Endothelial cell (in vitro differentiated cells): ENCODE data around the gene ME1. TPM values are rescaled to one million over a fixed set of nuclear protein-coding genes. Genes with fewer than 3 reads are reported as not detected.

Experiments used
- DNase-seq: peaks from one replicate; pipeline ENCODE4 v3.0.0; 2021; ENCODE audit warnings: low spot score
- H3K27ac Mint-ChIP-seq: one replicate; pipeline ENCODE4 v1.8.0; 2021; ENCODE audit warnings: mixed read lengths, inconsistent platforms; ENCODE audit not compliant: unreplicated experiment
- H3K27me3 Mint-ChIP-seq: one replicate; pipeline ENCODE4 v1.8.0; 2021; ENCODE audit warnings: mild to moderate bottlenecking, moderate library complexity, mixed read lengths, inconsistent platforms; ENCODE audit not compliant: unreplicated experiment
- H3K36me3 Mint-ChIP-seq: one replicate; pipeline ENCODE4 v1.8.0; 2021; ENCODE audit warnings: mild to moderate bottlenecking, low read depth, mixed read lengths, inconsistent platforms; ENCODE audit not compliant: unreplicated experiment
- H3K4me1 Mint-ChIP-seq: one replicate; pipeline ENCODE4 v1.8.0; 2021; ENCODE audit warnings: mild to moderate bottlenecking, mixed read lengths, inconsistent platforms; ENCODE audit not compliant: unreplicated experiment
- H3K4me3 Mint-ChIP-seq: one replicate; pipeline ENCODE4 v1.8.0; 2021; ENCODE audit warnings: mild to moderate bottlenecking, mixed read lengths, inconsistent platforms; ENCODE audit not compliant: unreplicated experiment
- H3K9me3 Mint-ChIP-seq: one replicate; pipeline ENCODE4 v1.8.0; 2021; ENCODE audit warnings: mixed read lengths, inconsistent platforms; ENCODE audit not compliant: unreplicated experiment
- CTCF ChIP-seq: fragments of 200-600 bp; sonication (generic); IDR thresholded peaks from one replicate; pipeline ENCODE4 v1.5.0; 2021; ENCODE audit warnings: antibody characterized with exemption; ENCODE audit not compliant: unreplicated experiment
- total RNA-seq: library from RNA; stranded (reverse); fragmentation: NEBNext Ultra II Directional; extraction: Animal tissue kit (Norgen Biotek cat#: 25700); gene quantifications from one replicate; pipeline ENCODE4 v1.2.1, GENCODE V29; 2021; ENCODE audit not compliant: unreplicated experiment

Gene ME1
- total RNA-seq, 1 donor from 2014 or later: 13.4 TPM

- H3K9me3 Mint-ChIP-seq: no peaks in the 10 kb centered on the region
- no peaks in the 10 kb centered on the region for H3K27me3 Mint-ChIP-seq
- no peak overlapping the region for H3K4me3 Mint-ChIP-seq
- H3K4me1 Mint-ChIP-seq: peaks cover 11% of the 10 kb centered on the region
- TF ChIP-seq CTCF: no peak
- no peak for DNase-seq
- H3K27ac Mint-ChIP-seq: no peak overlapping the region
- peaks cover 4% of the 10 kb centered on the region for H3K36me3 Mint-ChIP-seq
These were observed 121.5 kb downstream of the ME1 start for GRCh38 chr6:83309344-83309743.

GRCh38 chr6:83308833-83309232 lies 122.0 kb downstream of the ME1 start:
- Mint-ChIP-seq H3K36me3 (peaks cover 4% of the 10 kb centered on the region), H3K27me3 (no peaks in the 10 kb centered on the region), H3K4me3 (no peak overlapping the region), H3K4me1 (peaks cover 11% of the 10 kb centered on the region), H3K9me3 (no peaks in the 10 kb centered on the region), H3K27ac (peak overlapping the region; percentile 16)
- no peak for TF ChIP-seq CTCF
- DNase-seq: no peak

- H3K9me3 Mint-ChIP-seq: no peaks in the 10 kb centered on the region
- peaks cover 4% of the 10 kb centered on the region for H3K36me3 Mint-ChIP-seq
- no peaks in the 10 kb centered on the region for H3K27me3 Mint-ChIP-seq
- TF ChIP-seq CTCF: no peak
- H3K4me3 Mint-ChIP-seq: no peak overlapping the region
- H3K27ac Mint-ChIP-seq: no peak overlapping the region
- no peak for DNase-seq
- peaks cover 11% of the 10 kb centered on the region for H3K4me1 Mint-ChIP-seq
These were observed 123.0 kb downstream of the ME1 start for GRCh38 chr6:83307849-83308248.

GRCh38 chr6:83303426-83303825 lies 127.4 kb downstream of the ME1 start:
- TF ChIP-seq CTCF: no peak
- Mint-ChIP-seq H3K9me3 (no peaks in the 10 kb centered on the region), H3K36me3 (peaks cover 3% of the 10 kb centered on the region), H3K4me1 (no peaks in the 10 kb centered on the region), H3K27me3 (no peaks in the 10 kb centered on the region), H3K4me3 (no peak overlapping the region), H3K27ac (no peak overlapping the region)
- DNase-seq: no peak

GRCh38 chr6:83294676-83295075 lies 136.2 kb downstream of the ME1 start:
- no peak overlapping the region for H3K27ac Mint-ChIP-seq
- no peak for TF ChIP-seq CTCF
- no peak overlapping the region for H3K4me3 Mint-ChIP-seq
- no peaks in the 10 kb centered on the region for H3K27me3 Mint-ChIP-seq
- no peaks in the 10 kb centered on the region for H3K9me3 Mint-ChIP-seq
- H3K4me1 Mint-ChIP-seq: no peaks in the 10 kb centered on the region
- no peak for DNase-seq
- H3K36me3 Mint-ChIP-seq: peaks cover 10% of the 10 kb centered on the region
